Left ventricle myocardium inferior (tissue), 1 donor: ENCODE data around the gene SGMS1. TPM values are rescaled to one million over a fixed set of nuclear protein-coding genes. Genes with fewer than 3 reads are reported as not detected.
"Not testable (repeated sequence)": the region's sequence is repeated elsewhere in the genome, so short reads cannot be mapped to it uniquely, and the experiment has no call there.

Experiments used
- DNase-seq: peaks from one replicate; pipeline ENCODE4 v3.0.0-alpha.2; 2020
- H3K27ac ChIP-seq: fragments of 200-600 bp; replicated peaks from 2 replicates; pipeline ENCODE4 v1.8.0; 2021
- H3K27me3 ChIP-seq: fragments of 200-600 bp; 2 replicates; pipeline ENCODE4 v1.8.0; 2021; ENCODE audit warnings: low read depth
- H3K36me3 ChIP-seq: fragments of 200-600 bp; 2 replicates; pipeline ENCODE4 v1.8.0; 2021
- H3K4me1 ChIP-seq: fragments of 200-600 bp; 2 replicates; pipeline ENCODE4 v1.8.0; 2021
- H3K4me3 ChIP-seq: fragments of 200-600 bp; 2 replicates; pipeline ENCODE4 v1.8.0; 2021; ENCODE audit warnings: mild to moderate bottlenecking, moderate library complexity
- H3K9me3 ChIP-seq: fragments of 200-600 bp; replicated peaks from 2 replicates; pipeline ENCODE4 v1.8.0; 2021
- CTCF ChIP-seq: fragments of 200-600 bp; IDR thresholded peaks from 2 replicates; pipeline ENCODE4 v1.8.0; 2021; ENCODE audit warnings: antibody characterized with exemption, mild to moderate bottlenecking, borderline replicate concordance
- intact Hi-C: fragments of 100-400 bp; cut with micrococcal nuclease; formaldehyde crosslinking; loops from one replicate; pipeline ENCODE4 v1.11.0; 2022
- total RNA-seq: library from RNA; stranded (reverse); fragmentation: NEBNext Ultra II Directional; extraction: Animal tissue kit (Norgen Biotek cat#: 25700); gene quantifications from one replicate; pipeline ENCODE4 v1.2.1, GENCODE V29; 2021
- donor health status: DM: no; HTN: yes; CAD: no; lungs with severe emphysema.

The SGMS1 gene
- total RNA-seq, 1 donor from 2014 or later, result 18.6 TPM

GRCh38 chr10:50506861-50507573 lies 116.7 kb downstream of the SGMS1 start:
- no peak overlapping the region for H3K4me3 ChIP-seq
- H3K36me3 ChIP-seq, result no peaks in the 10 kb centered on the region
- no peaks in the 10 kb centered on the region for H3K9me3 ChIP-seq
- DNase-seq, result peak; percentile 52
- H3K27me3 ChIP-seq, result no peaks in the 10 kb centered on the region
- no peak for TF ChIP-seq CTCF
- peaks cover 61% of the 10 kb centered on the region for H3K4me1 ChIP-seq
- H3K27ac ChIP-seq, result peak overlapping the region; percentile 68
- intact Hi-C loops, result no loop called here

GRCh38 chr10:50504389-50504788 lies 119.4 kb downstream of the SGMS1 start:
- no peak for DNase-seq
- Histone ChIP-seq H3K4me1 (peaks cover 56% of the 10 kb centered on the region), H3K27ac (no peak overlapping the region), H3K4me3 (no peak overlapping the region), H3K9me3 (no peaks in the 10 kb centered on the region), H3K27me3 (no peaks in the 10 kb centered on the region), H3K36me3 (no peaks in the 10 kb centered on the region)
- no peak for TF ChIP-seq CTCF
- intact Hi-C loops, result no loop called here

GRCh38 chr10:50503661-50504320 lies 120.0 kb downstream of the SGMS1 start:
- TF ChIP-seq CTCF, result no peak
- H3K27me3 ChIP-seq, result no peaks in the 10 kb centered on the region
- intact Hi-C loops, result no loop called here
- no peak overlapping the region for H3K27ac ChIP-seq
- H3K4me3 ChIP-seq, result no peak overlapping the region
- no peaks in the 10 kb centered on the region for H3K36me3 ChIP-seq
- peaks cover 57% of the 10 kb centered on the region for H3K4me1 ChIP-seq
- DNase-seq, result no peak
- no peaks in the 10 kb centered on the region for H3K9me3 ChIP-seq

- H3K9me3 ChIP-seq, intact Hi-C loops, H3K27me3 ChIP-seq, H3K4me3 ChIP-seq, H3K36me3 ChIP-seq, H3K27ac ChIP-seq, DNase-seq: not testable (repeated sequence)
- peaks cover 59% of the 10 kb centered on the region for H3K4me1 ChIP-seq
These were observed 120.6 kb downstream of the SGMS1 start for GRCh38 chr10:50503156-50503555.

- H3K4me1 ChIP-seq, result peaks cover 58% of the 10 kb centered on the region
- intact Hi-C loops, result no loop called here
These were observed 121.8 kb downstream of the SGMS1 start for GRCh38 chr10:50501924-50502452.

More at GRCh38 chr10:50501924-50502452, 121.8 kb downstream of the SGMS1 start:
- Histone ChIP-seq H3K9me3 (no peaks in the 10 kb centered on the region), H3K27ac (no peak overlapping the region), H3K4me3 (no peak overlapping the region), H3K36me3 (no peaks in the 10 kb centered on the region), H3K27me3 (no peaks in the 10 kb centered on the region)
- DNase-seq, result no peak
- TF ChIP-seq CTCF, result no peak
